ENCODE results near the gene TLR3. TPM values are rescaled to one million over a fixed set of nuclear protein-coding genes. Genes with fewer than 3 reads are reported as not detected.
A peak's percentile ranks its signal among the peaks of the same experiment; 100 is the strongest.

TLR3 gene
- total RNA-seq = 10 to 100 TPM; 23.6 to 55.0 (median 51.3) TPM
- long read RNA-seq, donor 1, full-length matches to known transcripts = 10 of 11 reads
- long read RNA-seq, donor 1, partial matches to known transcripts = 0 of 11 reads
- long read RNA-seq, donor 1, other reads (novel, unspliced or antisense) = 1 of 11 reads
- long read RNA-seq, donor 2, partial matches to known transcripts = 0 of 1 reads
- long read RNA-seq, donor 2, other reads (novel, unspliced or antisense) = 0 of 1 reads

DNA sequence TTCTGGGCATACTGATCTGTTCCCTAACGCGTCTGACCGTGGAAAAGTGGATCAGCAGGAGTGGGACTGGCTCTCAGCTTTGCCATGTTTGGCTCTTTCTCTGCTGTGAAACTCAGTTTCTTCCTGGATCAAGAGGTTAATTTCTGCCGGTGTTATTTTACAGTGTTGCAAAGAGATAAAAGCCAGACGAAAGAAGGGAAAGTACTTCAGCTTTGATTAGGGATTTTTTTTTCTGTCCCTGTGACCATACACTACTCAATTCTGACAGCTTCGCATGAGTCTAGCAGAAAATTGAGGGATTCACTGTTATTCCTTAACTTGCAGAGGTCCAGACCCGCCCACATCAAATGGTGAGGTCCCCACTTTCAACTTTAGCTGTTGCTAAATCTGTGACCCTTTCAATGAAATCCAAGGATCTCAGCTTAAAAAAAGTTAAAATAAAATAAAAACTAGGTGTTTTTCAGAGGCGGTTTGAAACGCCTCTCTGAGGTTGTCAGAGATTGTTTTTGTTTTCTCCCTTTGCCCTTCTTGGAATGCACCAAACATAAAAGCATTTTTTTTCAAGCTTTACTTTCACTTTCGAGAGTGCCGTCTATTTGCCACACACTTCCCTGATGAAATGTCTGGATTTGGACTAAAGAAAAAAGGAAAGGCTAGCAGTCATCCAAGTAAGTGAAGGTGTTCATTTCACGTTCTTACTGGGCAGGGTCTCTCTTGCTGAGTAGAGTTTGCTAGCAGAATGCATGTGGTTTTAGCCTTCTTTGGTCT is at the start of gene TLR3:
Gene TLR3 (plus strand): TSS at position 576 of the 768 bp plus-strand sequence. CDS start 7,464 bp downstream, outside the sequence.
- Histone ChIP-seq H3K36me3 (ENCODE audit: low read depth) (no peaks in the 10 kb centered on the region), H3K4me1 (ENCODE audit: low read depth) (no peaks in the 10 kb centered on the region), H3K9me3 (no peaks in the 10 kb centered on the region), H3K4me3 (peak within 1 kb of the TSS; percentile 13)
- intact Hi-C loops (cut with DNase I, micrococcal nuclease) = loop anchor here in 1 of 2 donors (10.0 kb wide), 1 partner anchor 66 kb away; no protein-coding TSS in a partner anchor
- no peak for TF ChIP-seq CTCF (IDR thresholded peaks at IDR 0.05)
- DNase-seq (peak in 1 of 3 donors; percentile 30), ATAC-seq (peak; percentile 67)

DNA sequence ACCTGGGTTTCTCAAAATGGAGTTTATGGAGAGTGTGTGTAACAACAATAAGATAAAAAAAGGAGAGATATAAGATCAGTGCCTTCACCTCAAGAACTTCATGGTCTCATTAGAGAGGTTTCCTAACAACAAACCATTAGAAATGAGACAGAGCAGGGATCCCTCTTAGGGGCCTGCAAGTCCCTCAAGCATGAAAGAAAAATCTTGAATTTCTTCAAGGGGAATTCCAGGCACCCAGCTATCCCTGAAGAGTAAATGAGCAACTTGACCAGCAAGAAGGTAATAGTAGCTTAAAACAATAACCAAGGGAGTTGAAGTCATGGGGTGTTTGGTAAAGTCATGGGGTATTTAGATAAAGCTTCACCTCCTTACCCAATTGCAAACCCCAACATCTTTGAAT is 49.7 kb upstream of the TLR3 start:
- H3K4me1 ChIP-seq (ENCODE audit: low read depth) = no peaks in the 10 kb centered on the region
- ATAC-seq (no peak), DNase-seq (no peak)
- H3K9me3 ChIP-seq = no peaks in the 10 kb centered on the region
- no peak for TF ChIP-seq CTCF (IDR thresholded peaks at IDR 0.05)
- H3K4me3 ChIP-seq = no peak overlapping the region
- intact Hi-C loops (cut with DNase I, micrococcal nuclease) = no loop called here
- no peaks in the 10 kb centered on the region for H3K36me3 ChIP-seq (ENCODE audit: low read depth)

DNA sequence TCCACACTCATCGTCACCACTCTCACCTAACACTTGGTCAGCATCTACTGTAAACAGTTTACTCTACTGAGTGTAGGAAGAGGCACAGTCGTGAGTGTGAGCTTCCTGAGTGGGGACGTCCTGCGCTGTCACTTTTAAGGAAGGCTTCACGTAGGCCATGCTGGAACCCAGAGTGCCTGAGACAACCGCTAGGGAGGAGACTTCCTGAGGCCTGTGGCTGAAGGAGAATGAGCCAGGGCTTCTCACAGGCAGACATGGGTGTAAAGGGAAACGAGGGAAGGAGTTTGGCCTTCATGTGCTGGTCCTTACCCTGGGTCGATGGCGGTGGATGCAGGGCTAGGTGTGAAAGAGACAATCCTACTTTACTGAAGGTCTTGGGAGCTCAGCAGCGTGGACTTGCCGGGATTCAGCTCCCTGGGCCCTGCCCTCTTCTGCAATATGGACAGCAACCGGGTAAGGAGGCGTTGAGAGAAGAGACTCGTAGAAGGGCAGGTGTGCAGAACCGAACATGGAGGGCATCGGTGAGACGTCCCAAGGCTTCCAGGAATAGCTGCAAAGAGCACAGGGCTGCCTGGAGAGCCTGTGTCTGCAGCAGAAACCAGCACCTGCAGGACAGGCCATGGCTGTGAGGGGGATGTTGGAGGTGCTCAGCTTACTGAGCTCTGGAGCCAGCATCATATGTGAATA is 48.7 kb upstream of the TLR3 start:
- Histone ChIP-seq H3K4me1 (ENCODE audit: low read depth) (no peaks in the 10 kb centered on the region), H3K9me3 (no peaks in the 10 kb centered on the region), H3K36me3 (ENCODE audit: low read depth) (no peaks in the 10 kb centered on the region), H3K4me3 (no peak overlapping the region)
- intact Hi-C loops (cut with DNase I, micrococcal nuclease) = loop anchor here (5.0 to 10.0 kb wide), 2 partner anchors 378 to 385 kb away; no protein-coding TSS in a partner anchor
- TF ChIP-seq CTCF (IDR thresholded peaks at IDR 0.05) = no peak
- ATAC-seq (no peak), DNase-seq (no peak)

DNA sequence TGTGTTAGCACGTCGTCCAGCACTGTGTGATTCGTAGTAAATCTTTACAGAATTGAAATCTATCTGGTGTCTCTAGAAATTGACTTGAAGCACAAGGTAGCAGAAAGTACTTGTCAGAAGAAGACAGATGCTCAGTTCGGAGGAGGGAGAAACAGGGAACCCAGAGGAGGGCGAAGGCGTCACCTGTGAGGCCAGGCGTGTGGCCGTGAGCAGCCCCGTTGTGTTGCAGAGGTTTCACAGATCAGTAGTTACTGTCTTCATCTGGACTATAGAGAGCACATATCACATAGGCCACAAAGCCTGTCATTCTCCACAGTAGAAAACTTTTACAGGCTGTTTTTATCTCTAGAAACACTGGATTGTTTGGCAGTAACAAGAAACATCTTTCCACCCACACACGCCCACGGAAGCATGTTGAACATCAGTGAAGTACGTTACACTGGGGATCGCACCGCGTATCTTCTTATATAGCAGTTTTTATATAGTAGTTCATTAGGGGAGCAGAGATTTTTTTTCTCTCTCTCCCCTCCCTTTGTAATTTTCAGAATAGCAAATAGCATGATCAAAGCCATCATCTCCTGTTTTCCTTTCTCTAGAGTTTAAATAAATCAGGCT is 48.1 kb upstream of the TLR3 start:
- intact Hi-C loops (cut with DNase I, micrococcal nuclease) = loop anchor here (5.0 to 10.0 kb wide), 2 partner anchors 379 to 386 kb away; no protein-coding TSS in a partner anchor
- no peak for TF ChIP-seq CTCF (IDR thresholded peaks at IDR 0.05)

GRCh38 chr4:186021461-186022167 is 47.3 kb upstream of the TLR3 start:
- Histone ChIP-seq H3K36me3 (ENCODE audit: low read depth) (no peaks in the 10 kb centered on the region), H3K4me3 (no peak overlapping the region), H3K4me1 (ENCODE audit: low read depth) (no peaks in the 10 kb centered on the region), H3K9me3 (no peaks in the 10 kb centered on the region)
- DNase-seq (peak in 2 of 3 donors; percentile 26 to 40), ATAC-seq (peak; percentile 50)
- peak; percentile 44 for TF ChIP-seq CTCF (IDR thresholded peaks at IDR 0.05)
- intact Hi-C loops (cut with DNase I, micrococcal nuclease) = loop anchor here (5.0 to 10.0 kb wide), 2 partner anchors 379 to 387 kb away; no protein-coding TSS in a partner anchor

More for the DNA sequence above, 48.1 kb upstream of the TLR3 start:
- ATAC-seq (no peak), DNase-seq (no peak)
- no peaks in the 10 kb centered on the region for H3K9me3 ChIP-seq
- no peak overlapping the region for H3K4me3 ChIP-seq
- no peaks in the 10 kb centered on the region for H3K36me3 ChIP-seq (ENCODE audit: low read depth)
- no peaks in the 10 kb centered on the region for H3K4me1 ChIP-seq (ENCODE audit: low read depth)
